22Rv1 (cell line): ENCODE measurements around the gene NEU4.

Experiments
- ZFX ChIP-seq: fragments of 450-650 bp; IDR thresholded peaks from 2 replicates; pipeline ENCODE4 v1.6.1; 2017; ENCODE audit warnings: antibody characterized with exemption, borderline replicate concordance
- TF ChIP-seq, protein P1 (sequence below): fragments of 450-650 bp; IDR thresholded peaks from 2 replicates; pipeline ENCODE4 v1.5.1; 2017; ENCODE audit warnings: mild to moderate bottlenecking

DNA sequence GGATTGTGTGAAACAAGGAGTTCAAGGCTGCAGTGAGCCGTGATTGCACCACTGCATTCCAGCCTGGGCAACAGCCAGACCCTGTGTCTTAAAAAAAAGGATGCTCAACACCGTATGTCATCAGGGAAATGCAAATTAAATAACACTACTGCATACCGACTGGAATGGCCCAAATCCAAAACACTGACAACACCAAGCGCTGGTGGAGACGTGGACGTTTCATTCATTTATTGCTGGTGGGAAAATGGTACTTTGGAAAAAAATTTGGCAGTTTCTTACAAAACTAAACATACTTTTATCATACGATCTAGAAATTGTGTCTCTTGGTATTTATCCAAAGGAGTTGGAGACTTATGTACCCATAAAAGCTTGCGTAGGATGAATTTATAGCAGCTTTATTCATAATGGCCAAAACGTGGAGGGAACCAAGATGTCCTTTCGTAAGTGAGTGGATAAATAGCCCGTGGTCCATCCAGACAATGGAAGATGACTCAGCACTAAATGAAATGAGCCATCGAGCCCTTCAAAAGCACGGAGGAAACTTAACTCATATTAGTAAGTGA is 24.2 kb downstream of the NEU4 start:
- TF ChIP-seq, protein P1, sequence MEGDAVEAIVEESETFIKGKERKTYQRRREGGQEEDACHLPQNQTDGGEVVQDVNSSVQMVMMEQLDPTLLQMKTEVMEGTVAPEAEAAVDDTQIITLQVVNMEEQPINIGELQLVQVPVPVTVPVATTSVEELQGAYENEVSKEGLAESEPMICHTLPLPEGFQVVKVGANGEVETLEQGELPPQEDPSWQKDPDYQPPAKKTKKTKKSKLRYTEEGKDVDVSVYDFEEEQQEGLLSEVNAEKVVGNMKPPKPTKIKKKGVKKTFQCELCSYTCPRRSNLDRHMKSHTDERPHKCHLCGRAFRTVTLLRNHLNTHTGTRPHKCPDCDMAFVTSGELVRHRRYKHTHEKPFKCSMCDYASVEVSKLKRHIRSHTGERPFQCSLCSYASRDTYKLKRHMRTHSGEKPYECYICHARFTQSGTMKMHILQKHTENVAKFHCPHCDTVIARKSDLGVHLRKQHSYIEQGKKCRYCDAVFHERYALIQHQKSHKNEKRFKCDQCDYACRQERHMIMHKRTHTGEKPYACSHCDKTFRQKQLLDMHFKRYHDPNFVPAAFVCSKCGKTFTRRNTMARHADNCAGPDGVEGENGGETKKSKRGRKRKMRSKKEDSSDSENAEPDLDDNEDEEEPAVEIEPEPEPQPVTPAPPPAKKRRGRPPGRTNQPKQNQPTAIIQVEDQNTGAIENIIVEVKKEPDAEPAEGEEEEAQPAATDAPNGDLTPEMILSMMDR: no peak
- TF ChIP-seq ZFX: no peak
